PFSK-1 (cell line): ENCODE results near the gene ACBD4.

Experiments
- FOXP2 ChIP-seq: optimal IDR thresholded peaks from 2 replicates; pipeline ENCODE3; 2011; ENCODE audit warnings: borderline replicate concordance, control low read depth, inconsistent platforms; ENCODE audit not compliant: insufficient read depth; ENCODE audit errors: extremely low read length, extremely low read depth
- POLR2AphosphoS5 ChIP-seq: IDR thresholded peaks from 2 replicates; pipeline ENCODE4 v1.6.1; 2012; ENCODE audit warnings: low read depth, mild to moderate bottlenecking, control low read depth, low read length, moderate library complexity
- REST ChIP-seq, 2 experiments: IDR thresholded peaks; 2 replicates each; pipeline versions ENCODE4 v1.6.1 to v1.8.0; 2011 to 2012; ENCODE audit warnings: low read depth in 2 of 2, low read length in 2 of 2, control low read depth in 1 of 2, inconsistent platforms in 1 of 2, mild to moderate bottlenecking in 1 of 2, moderate library complexity in 1 of 2; ENCODE audit not compliant: insufficient read depth in 1 of 2
- SIN3A ChIP-seq: IDR thresholded peaks from 2 replicates; pipeline ENCODE4 v1.6.1; 2012; ENCODE audit warnings: mild to moderate bottlenecking, low read length, moderate library complexity, borderline replicate concordance; ENCODE audit not compliant: insufficient read depth
- TAF1 ChIP-seq: IDR thresholded peaks from 2 replicates; pipeline ENCODE4 v1.6.1; 2012; ENCODE audit warnings: low read length, control low read depth, borderline replicate concordance; ENCODE audit not compliant: insufficient read depth

Gene ACBD4

GRCh38 chr17:45146890-45147580 is 11.5 kb downstream of the ACBD4 start:
- TF ChIP-seq POLR2AphosphoS5 (peak; percentile 62; the same call in 1 of the 2 replicates), SIN3A (no peak), REST (IDR thresholded peaks at IDR 0.05; ENCODE audit: insufficient read depth in 1 of 2, low read depth in 2 of 2, low read length in 2 of 2) (peak in 1 of 2 experiments; percentile 32; a peak in 1 of 4 replicates), TAF1 (peak; percentile 70)

GRCh38 chr17:45147581-45148182 is 12.2 kb downstream of the ACBD4 start:
- TF ChIP-seq POLR2AphosphoS5 (peak; percentile 13; the same call in 1 of the 2 replicates), TAF1 (peak; percentile 58), REST (IDR thresholded peaks at IDR 0.05; ENCODE audit: insufficient read depth in 1 of 2, low read depth in 2 of 2, low read length in 2 of 2) (0 out of 4 replicates have a peak, but pooled peaks have one; percentile 7 to 40), FOXP2 (peak; percentile 50), SIN3A (peak; percentile 87; the same call in 1 of the 2 replicates)

- peak; percentile 98 for TF ChIP-seq SIN3A
- peak; percentile 99 for TF ChIP-seq TAF1
- peak; percentile 100 for TF ChIP-seq POLR2AphosphoS5
- peak; percentile 60 to 76; a peak in 3 of 4 replicates for TF ChIP-seq REST (IDR thresholded peaks at IDR 0.05; ENCODE audit: insufficient read depth in 1 of 2, low read depth in 2 of 2, low read length in 2 of 2)
- peak; percentile 93 for TF ChIP-seq FOXP2
Measured at GRCh38 chr17:45148183-45149036, 12.9 kb downstream of the ACBD4 start, which contains the start of gene HEXIM1. Gene HEXIM1 (plus strand): TSS chr17:45148475. CDS start chr17:45149191, 716 bp downstream.

- no peak for TF ChIP-seq FOXP2
- TF ChIP-seq SIN3A: peak; percentile 54; the same call in 1 of the 2 replicates
- peak; percentile 67 to 71; a peak in 2 of 4 replicates for TF ChIP-seq REST (IDR thresholded peaks at IDR 0.05; ENCODE audit: insufficient read depth in 1 of 2, low read depth in 2 of 2, low read length in 2 of 2)
Measured at GRCh38 chr17:45149037-45149668, 13.7 kb downstream of the ACBD4 start.
